ENCODE data around the gene CELF3.

GRCh38 chr1:151720125-151720524 is 3.5 kb upstream of the CELF3 start:
- TF ChIP-seq FOS (IDR thresholded peaks at IDR 0.05; ENCODE audit: low read depth, low read length) (no peak), MAZ (IDR thresholded peaks at IDR 0.05; ENCODE audit: borderline replicate concordance, low read depth, low read length) (no peak), POLR2A (IDR thresholded peaks at IDR 0.05; ENCODE audit: low read depth, low read length) (no peak), CEBPB (IDR thresholded peaks at IDR 0.05; ENCODE audit: low read depth, low read length) (no peak), BHLHE40 (IDR thresholded peaks at IDR 0.05; ENCODE audit: low read depth, low read length) (no peak), MXI1 (IDR thresholded peaks at IDR 0.05; ENCODE audit: borderline replicate concordance, low read depth, low read length) (no peak), RAD21 (IDR thresholded peaks at IDR 0.05; ENCODE audit: low read length) (no peak), SMC3 (IDR thresholded peaks at IDR 0.05; ENCODE audit: low read depth, low read length) (no peak)
- TF ChIP-seq, protein P1, sequence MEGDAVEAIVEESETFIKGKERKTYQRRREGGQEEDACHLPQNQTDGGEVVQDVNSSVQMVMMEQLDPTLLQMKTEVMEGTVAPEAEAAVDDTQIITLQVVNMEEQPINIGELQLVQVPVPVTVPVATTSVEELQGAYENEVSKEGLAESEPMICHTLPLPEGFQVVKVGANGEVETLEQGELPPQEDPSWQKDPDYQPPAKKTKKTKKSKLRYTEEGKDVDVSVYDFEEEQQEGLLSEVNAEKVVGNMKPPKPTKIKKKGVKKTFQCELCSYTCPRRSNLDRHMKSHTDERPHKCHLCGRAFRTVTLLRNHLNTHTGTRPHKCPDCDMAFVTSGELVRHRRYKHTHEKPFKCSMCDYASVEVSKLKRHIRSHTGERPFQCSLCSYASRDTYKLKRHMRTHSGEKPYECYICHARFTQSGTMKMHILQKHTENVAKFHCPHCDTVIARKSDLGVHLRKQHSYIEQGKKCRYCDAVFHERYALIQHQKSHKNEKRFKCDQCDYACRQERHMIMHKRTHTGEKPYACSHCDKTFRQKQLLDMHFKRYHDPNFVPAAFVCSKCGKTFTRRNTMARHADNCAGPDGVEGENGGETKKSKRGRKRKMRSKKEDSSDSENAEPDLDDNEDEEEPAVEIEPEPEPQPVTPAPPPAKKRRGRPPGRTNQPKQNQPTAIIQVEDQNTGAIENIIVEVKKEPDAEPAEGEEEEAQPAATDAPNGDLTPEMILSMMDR (conservative IDR thresholded peaks at IDR 0.05; ENCODE audit: low read depth, low read length): no peak
